ENCODE data around the gene TAS1R1.

The TAS1R1 gene

DNA sequence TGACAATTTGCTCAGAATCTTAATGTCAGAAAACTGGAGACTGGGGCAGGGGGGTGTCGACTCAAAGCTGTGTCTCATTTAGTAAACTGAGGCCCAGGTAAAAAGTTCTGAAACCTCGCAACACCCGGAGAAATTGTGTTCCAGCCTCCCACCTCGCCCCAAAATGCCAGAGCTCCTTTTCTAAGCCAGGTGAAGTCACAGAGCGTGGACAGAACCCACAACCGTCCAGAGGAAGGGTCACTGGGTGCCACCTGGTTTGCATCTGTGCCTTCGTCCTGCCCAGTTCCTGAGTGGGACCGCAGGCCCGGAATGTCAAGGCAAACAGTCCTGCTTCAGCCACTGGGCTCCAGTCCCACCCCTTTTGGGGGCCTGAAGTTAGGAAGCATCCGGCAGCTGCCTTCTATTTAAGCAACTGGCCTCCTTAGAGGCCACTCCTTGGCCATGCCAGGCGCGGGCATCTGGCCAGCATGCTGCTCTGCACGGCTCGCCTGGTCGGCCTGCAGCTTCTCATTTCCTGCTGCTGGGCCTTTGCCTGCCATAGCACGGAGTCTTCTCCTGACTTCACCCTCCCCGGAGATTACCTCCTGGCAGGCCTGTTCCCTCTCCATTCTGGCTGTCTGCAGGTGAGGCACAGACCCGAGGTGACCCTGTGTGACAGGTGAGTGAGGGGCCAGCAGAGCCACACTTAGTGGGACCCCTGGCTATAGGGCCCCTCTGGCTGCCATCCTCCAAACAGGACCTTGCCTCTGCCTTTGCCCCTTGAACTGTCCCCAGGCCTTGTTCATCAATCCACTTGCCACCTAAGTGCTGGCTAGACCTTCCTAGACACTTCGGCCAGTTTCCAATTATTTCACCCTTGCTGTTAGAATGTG lies at the start of gene TAS1R1:
TSS of gene TAS1R1 (plus strand) at position 401 of the 872 bp plus-strand sequence. CDS start at position 468, 67 bp downstream.
- peak in 1 of 2 experiments; percentile 1 for DNase-seq

- no peak for DNase-seq
Observed at GRCh38 chr1:6505367-6506209, 49.5 kb upstream of the TAS1R1 start.

GRCh38 chr1:6506210-6507036 lies 48.7 kb upstream of the TAS1R1 start:
- no peak for DNase-seq

DNA sequence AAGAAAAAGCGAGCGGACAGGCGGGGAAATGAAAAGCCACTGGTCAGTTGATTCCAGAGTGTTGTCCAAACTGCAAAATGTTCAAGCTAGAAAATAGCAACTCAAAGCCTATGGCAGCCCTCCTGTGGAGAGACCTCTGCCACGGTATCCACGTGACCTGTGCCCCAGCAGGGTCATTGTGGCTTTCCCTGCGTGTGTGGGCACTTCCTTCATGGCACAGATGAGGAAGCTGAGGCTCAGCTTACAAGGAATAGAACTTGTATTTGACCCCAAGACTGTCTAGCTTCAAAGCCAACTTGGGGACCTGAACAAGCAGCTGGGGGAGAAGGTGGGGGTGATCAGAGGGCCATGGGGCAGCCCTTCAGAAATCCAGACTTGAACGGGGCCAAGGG lies 48.1 kb upstream of the TAS1R1 start:
- no peak for DNase-seq

DNA sequence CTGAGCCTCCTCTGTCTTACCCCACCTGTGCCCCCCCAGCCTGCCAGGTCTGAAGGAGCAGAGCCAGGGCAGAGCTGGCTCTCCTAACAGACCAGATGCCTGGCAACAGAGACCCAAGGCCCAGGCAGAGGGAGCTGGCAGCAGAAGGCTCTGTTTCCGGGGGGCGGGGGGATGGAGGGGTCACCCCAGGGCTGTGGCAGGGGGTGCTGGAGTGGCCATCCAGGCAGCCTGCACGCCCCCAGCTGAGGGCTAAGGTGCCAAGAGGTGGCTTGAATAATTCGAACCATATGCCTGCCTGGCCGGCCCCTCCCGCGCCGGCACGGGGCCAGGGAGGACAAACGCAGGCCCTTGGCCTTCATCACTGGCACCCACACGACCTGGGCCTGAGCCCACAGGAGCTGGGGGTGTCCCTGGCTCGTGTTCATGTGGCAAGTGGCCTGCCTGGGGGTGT lies 47.6 kb upstream of the TAS1R1 start:
- peak; percentile 50 to 91 for DNase-seq

DNA sequence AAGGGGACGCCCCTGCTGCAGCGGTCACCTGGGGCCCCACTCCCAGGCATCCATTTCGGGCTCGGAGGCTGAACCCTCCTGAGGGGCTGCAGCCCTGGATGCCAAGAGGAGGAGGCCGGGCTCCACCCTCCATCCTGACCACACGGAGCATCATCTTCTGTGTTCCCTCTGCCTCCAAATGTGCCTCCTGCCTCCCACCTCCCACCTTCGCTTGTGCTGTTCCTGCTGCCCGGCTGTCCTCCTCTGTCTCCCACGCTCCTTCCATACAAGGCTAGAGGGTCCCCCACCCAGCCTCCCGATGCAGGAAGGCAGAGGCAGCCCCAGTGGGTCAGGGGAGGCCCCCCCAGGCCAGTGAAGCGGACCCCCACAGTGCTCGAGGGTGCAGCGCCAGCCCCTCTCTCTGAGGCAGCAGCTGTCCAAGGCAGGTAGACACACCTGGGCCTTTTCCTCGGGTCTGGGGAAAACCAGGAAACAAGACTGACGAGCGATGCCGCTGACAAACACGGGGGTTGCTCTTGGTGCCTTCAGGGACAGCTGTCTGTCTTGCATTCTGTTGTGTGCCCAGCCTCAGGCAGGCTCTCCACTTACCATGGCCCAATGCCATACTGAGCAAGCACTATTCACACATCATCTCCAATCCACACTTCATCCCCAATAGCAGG lies 46.8 kb upstream of the TAS1R1 start:
- no peak for DNase-seq

DNA sequence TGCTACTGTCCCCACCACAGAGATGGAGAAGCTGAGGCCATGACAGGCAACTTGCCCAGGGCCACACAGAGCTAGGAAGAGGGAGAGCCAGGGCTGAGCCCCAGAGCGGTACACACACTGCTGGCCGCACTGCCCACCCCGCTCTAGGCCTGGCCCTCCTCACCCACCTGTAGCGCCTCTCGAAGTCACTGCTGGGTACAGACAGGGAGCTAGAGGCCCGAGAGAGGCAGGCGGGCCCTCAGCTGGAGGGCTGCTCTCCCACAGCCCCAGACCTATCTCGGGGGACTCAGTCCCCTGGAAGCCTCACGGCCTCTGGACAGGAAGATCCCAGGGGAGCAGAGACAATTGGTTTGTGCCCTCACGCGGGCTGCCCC lies 46.3 kb upstream of the TAS1R1 start:
- peak in 1 of 2 experiments; percentile 42 for DNase-seq

GRCh38 chr1:6509220-6509918 lies 45.7 kb upstream of the TAS1R1 start:
- DNase-seq = no peak

DNA sequence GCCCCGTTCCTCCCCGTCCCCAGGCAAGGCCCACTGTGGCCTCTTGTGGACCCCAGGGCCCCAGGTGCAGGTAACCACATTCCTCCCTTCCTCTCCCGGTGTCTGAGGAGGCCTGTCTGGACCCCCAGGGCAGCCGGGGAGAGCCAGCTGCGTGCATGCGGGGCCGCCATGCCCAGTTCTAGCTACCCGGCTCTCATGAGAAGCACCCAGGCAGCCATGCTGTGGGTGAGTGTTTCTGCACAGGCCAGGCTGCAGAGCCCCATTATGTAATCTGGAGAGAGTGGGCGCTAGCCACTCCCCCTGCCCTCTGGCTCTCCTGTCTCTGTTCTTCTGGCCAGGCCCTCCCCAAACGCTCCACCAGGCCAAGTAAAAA lies 45.2 kb upstream of the TAS1R1 start:
- no peak for DNase-seq

- DNase-seq = no peak
Observed at GRCh38 chr1:6510493-6510892, 44.6 kb upstream of the TAS1R1 start.

- DNase-seq = no peak
Observed at GRCh38 chr1:6511056-6511455, 44.1 kb upstream of the TAS1R1 start.

- DNase-seq = no peak
Observed at GRCh38 chr1:6511561-6512244, 43.4 kb upstream of the TAS1R1 start.

- no peak for DNase-seq
Observed at GRCh38 chr1:6512245-6512907, 42.7 kb upstream of the TAS1R1 start.

DNA sequence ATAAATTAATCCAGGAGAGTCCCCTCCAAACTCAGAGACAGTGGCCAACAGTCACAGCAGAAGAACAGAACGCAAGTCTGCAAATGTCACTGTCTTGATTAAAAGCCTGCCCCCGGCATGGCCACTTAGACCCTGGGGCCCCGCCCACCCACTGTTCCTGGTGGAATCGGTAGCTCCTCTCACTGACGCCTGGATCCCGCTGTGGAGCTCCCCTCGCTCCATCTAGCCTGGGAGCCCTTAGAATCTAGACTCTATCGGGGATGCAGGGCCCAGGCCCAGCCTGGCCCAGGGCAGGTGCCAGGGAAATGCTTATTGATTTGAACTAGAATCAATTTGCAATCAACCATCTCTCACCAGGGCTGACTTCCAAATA lies 42.2 kb upstream of the TAS1R1 start:
- no peak for DNase-seq

GRCh38 chr1:6513320-6513801 lies 41.7 kb upstream of the TAS1R1 start:
- DNase-seq = no peak

DNA sequence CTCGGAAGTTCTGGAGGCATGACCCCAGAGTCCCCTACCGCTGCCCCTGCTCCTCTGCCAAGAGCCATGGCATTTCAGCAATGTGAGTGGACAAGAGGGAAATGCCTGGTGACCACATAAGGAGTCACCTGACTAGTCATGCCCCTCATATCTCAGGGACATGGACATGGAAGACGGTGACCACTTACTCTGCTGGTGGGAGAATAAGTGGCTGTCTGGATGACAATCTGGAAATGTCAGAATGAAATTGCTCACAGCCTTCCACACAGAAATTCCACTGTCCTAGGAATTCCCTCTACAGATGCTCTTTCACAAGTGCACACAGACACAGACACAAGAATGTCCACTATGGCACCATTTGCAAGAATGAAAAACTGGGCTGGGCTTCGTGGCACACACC lies 39.3 kb upstream of the TAS1R1 start:
- no peak for DNase-seq

- no peak for DNase-seq
Observed at GRCh38 chr1:6517435-6517851, 37.7 kb upstream of the TAS1R1 start.

- DNase-seq = no peak
Observed at GRCh38 chr1:6519491-6519934, 35.6 kb upstream of the TAS1R1 start.

GRCh38 chr1:6519935-6520671 lies 35.0 kb upstream of the TAS1R1 start:
- no peak for DNase-seq

DNA sequence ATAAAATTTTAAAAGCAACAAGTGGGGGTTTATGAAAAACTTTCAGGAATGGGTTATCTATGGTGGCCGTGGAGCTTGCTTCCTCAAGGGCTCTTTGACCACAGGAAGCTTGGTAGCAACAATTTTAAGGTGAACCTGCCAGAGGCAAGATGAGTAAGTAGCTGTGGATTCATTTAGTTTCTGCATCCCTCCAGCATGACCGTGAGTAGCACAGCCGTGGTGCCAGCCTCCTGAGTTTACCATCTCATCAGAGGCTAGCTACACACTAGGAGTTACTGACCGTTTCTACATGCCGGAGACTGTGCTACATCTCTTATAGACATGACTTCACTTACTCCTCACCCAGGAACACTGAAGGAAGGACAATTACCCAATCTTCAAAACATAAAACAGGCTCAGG lies 33.6 kb upstream of the TAS1R1 start:
- DNase-seq = no peak

All from cerebellar nuclear complex (tissue), 1 donor.